Endothelial cell of umbilical vein (primary cell): ENCODE data around the gene GSE1. TPM values are rescaled to one million over a fixed set of nuclear protein-coding genes. Genes with fewer than 3 reads are reported as not detected.

Source experiments
- BruUV-seq: library from RNA; stranded (reverse); fragments of 400-500 nt; replicated peaks from 2 replicates; lab custom pipeline; 2021; lab: Mats Ljungman, UMichigan
- CTCF ChIA-PET: fragments of 300-600, 350-600 bp; sonication (Branson Sonifier 250); formaldehyde crosslinking; loops from one replicate; lab custom pipeline; 2021; ENCODE audit warnings: antibody characterized with exemption, inconsistent platforms; lab: Charles Lee
- POLR2A ChIA-PET: fragments of 300-600, 350-600 bp; sonication (Branson Sonifier 250); formaldehyde crosslinking; loops from one replicate; lab custom pipeline; 2021; ENCODE audit warnings: antibody characterized with exemption, inconsistent platforms; lab: Charles Lee
- DNase-seq: peaks from one replicate; pipeline ENCODE4 v3.0.0-alpha.2; 2011; ENCODE audit warnings: low read depth, low spot score
- FAIRE-seq: peaks from 2 replicates; lab custom pipeline; 2011; peaks lifted over from hg19 to GRCh38; lab: Jason Lieb, UNC
- H2AFZ ChIP-seq: 2 replicates; pipeline ENCODE4 v1.6.0; 2012; ENCODE audit warnings: low read depth, low read length, control low read depth, inconsistent platforms
- H3K27ac ChIP-seq: 2 replicates; pipeline ENCODE4 v1.5.1; 2011; ENCODE audit warnings: low read depth, mild to moderate bottlenecking, control low read depth, low read length, moderate library complexity; ENCODE audit not compliant: insufficient read depth
- H3K27me3 ChIP-seq, 2 experiments: 2 replicates each; pipeline versions ENCODE4 v1.6.0 to v1.6.1; 2011; ENCODE audit warnings: low read length in 2 of 2, mixed read lengths in 1 of 2; ENCODE audit not compliant: control insufficient read depth in 2 of 2, insufficient read depth in 2 of 2
- H3K36me3 ChIP-seq, 2 experiments: 2 replicates in 1 of 2; 3 replicates in 1 of 2; pipeline ENCODE4 v1.5.1; 2011; ENCODE audit warnings: low read length in 2 of 2, mild to moderate bottlenecking in 1 of 2, moderate library complexity in 1 of 2; ENCODE audit not compliant: control insufficient read depth in 2 of 2, insufficient read depth in 2 of 2; ENCODE audit errors: extremely low read depth in 1 of 2
- H3K4me1 ChIP-seq: 3 replicates; pipeline ENCODE4 v1.5.1; 2011; ENCODE audit warnings: mild to moderate bottlenecking, low read length; ENCODE audit not compliant: control insufficient read depth, insufficient read depth; ENCODE audit errors: extremely low read depth
- H3K4me2 ChIP-seq: 2 replicates; pipeline ENCODE4 v1.6.1; 2011; ENCODE audit warnings: low read length, control low read depth, mixed read lengths; ENCODE audit not compliant: insufficient read depth
- H3K4me3 ChIP-seq, 3 experiments: fragments of 200-600 bp in 1 of 3; sonication (generic), shearing (Covaris generic) in 1 of 3; replicated peaks in 1 of 3; 2 replicates each; pipeline ENCODE4 v1.5.1; 2011 to 2016; ENCODE audit warnings: control low read depth in 3 of 3, low read length in 3 of 3, mild to moderate bottlenecking in 2 of 3, inconsistent platforms in 1 of 3, low read depth in 1 of 3, moderate library complexity in 1 of 3; ENCODE audit not compliant: insufficient read depth in 1 of 3
- H3K79me2 ChIP-seq: 2 replicates; pipeline ENCODE4 v1.6.0; 2012; ENCODE audit warnings: low read length, inconsistent platforms; ENCODE audit not compliant: control insufficient read depth, insufficient read depth
- H3K9ac ChIP-seq: replicated peaks from 2 replicates; pipeline ENCODE3; 2011; ENCODE audit warnings: low read length, control low read depth; ENCODE audit not compliant: insufficient read depth; ENCODE audit errors: extremely low read depth
- H3K9me1 ChIP-seq: replicated peaks from 3 replicates; pipeline ENCODE4 v1.6.0; 2011; ENCODE audit warnings: mild to moderate bottlenecking, low read length; ENCODE audit not compliant: control insufficient read depth, insufficient read depth; ENCODE audit errors: extremely low read depth
- H3K9me3 ChIP-seq: replicated peaks from 2 replicates; pipeline ENCODE4 v1.5.1; 2012; ENCODE audit warnings: low read length, inconsistent platforms; ENCODE audit not compliant: control insufficient read depth, insufficient read depth
- H4K20me1 ChIP-seq: replicated peaks from 2 replicates; pipeline ENCODE3; 2011; ENCODE audit warnings: mild to moderate bottlenecking, low read length; ENCODE audit not compliant: control insufficient read depth, insufficient read depth; ENCODE audit errors: extremely low read depth
- CTCF ChIP-seq, 2 donors: IDR thresholded peaks; 1 replicate in 1 of 2; 2 replicates in 1 of 2; pipeline ENCODE4 v1.5.1; 2011; ENCODE audit warnings: low read length in 2 of 2, mild to moderate bottlenecking in 2 of 2, moderate library complexity in 2 of 2, control low read depth in 1 of 2, inconsistent platforms in 1 of 2, low read depth in 1 of 2; ENCODE audit not compliant: insufficient read depth in 1 of 2; ENCODE audit errors: extremely low read depth in 1 of 2
- EZH2 ChIP-seq: IDR thresholded peaks from 2 replicates; pipeline ENCODE4 v1.6.1; 2012; ENCODE audit warnings: borderline replicate concordance, low read depth, mild to moderate bottlenecking, moderate library complexity, low read length, inconsistent platforms; ENCODE audit not compliant: severe bottlenecking
- FOS ChIP-seq: IDR thresholded peaks from 2 replicates; pipeline ENCODE4 v1.6.1; 2011; ENCODE audit warnings: mild to moderate bottlenecking, low read length, moderate library complexity, borderline replicate concordance; ENCODE audit not compliant: insufficient read depth
- GATA2 ChIP-seq: IDR thresholded peaks from 2 replicates; pipeline ENCODE4 v1.7.0; 2011; ENCODE audit warnings: low read depth, mild to moderate bottlenecking, moderate library complexity, mixed read lengths, low read length; ENCODE audit not compliant: insufficient read length, insufficient read depth
- JUN ChIP-seq: IDR thresholded peaks from 2 replicates; pipeline ENCODE4 v1.6.1; 2011; ENCODE audit warnings: borderline replicate concordance, low read depth; ENCODE audit not compliant: insufficient read length, insufficient read depth
- MAX ChIP-seq: IDR thresholded peaks from 2 replicates; pipeline ENCODE4 v1.6.1; 2011; ENCODE audit not compliant: insufficient read depth, insufficient read length
- MYC ChIP-seq: IDR thresholded peaks from one replicate; pipeline ENCODE4 v1.6.1; 2011; ENCODE audit warnings: mild to moderate bottlenecking, low read depth, low read length
- POLR2A ChIP-seq: IDR thresholded peaks from 2 replicates; pipeline ENCODE4 v1.6.1; 2012; ENCODE audit warnings: low read depth, mild to moderate bottlenecking, control low read depth, low read length
- POLR2AphosphoS5 ChIP-seq: IDR thresholded peaks from 2 replicates; pipeline ENCODE4 v1.6.1; 2012; ENCODE audit warnings: low read depth, mild to moderate bottlenecking, control low read depth, low read length, moderate library complexity; ENCODE audit not compliant: insufficient read depth
- dilution Hi-C: fragments of 300-500 bp; cut with MboI; formaldehyde crosslinking; loops from one replicate; pipeline ENCODE4 v1.15.0; 2019; ENCODE audit warnings: low sequenced_read_pairs; ENCODE audit not compliant: extremely low pct_ligation_motif_present
- intact Hi-C: fragments of 100-400 bp; cut with micrococcal nuclease; formaldehyde crosslinking; loops from one replicate; pipeline ENCODE4 v1.10.0; 2022
- polyA plus RNA-seq, 4 experiments: library from polyadenylated mRNA; depleted of rRNA in 3 of 4; stranded (reverse) in 3 of 4; unstranded in 1 of 4; fragments of >200 nt; gene quantifications; 2 replicates each; pipeline versions ENCODE4 v1.2.1 to v1.2.3, GENCODE V29; 2011 to 2012; ENCODE audit warnings: missing spikeins in 1 of 4
- total RNA-seq: library from RNA; stranded (reverse); gene quantifications from 2 replicates; pipeline ENCODE4 v1.2.3, GENCODE V29; 2021

Gene GSE1
- total and polyA plus RNA-seq, 2 donors (not counting 3 experiments of a cell fraction or from before 2014, with no cell fraction given): 4.2 to 18.3 TPM

GRCh38 chr16:85622683-85623082 is 9.6 kb downstream of the GSE1 start:
- Histone ChIP-seq H3K27me3 (no peaks in the 10 kb centered on the region), H3K79me2 (no peaks in the 10 kb centered on the region), H3K9me1 (no peaks in the 10 kb centered on the region), H3K4me3 (no peak overlapping the region), H4K20me1 (no peaks in the 10 kb centered on the region), H3K4me2 (no peak overlapping the region), H3K4me1 (no peaks in the 10 kb centered on the region), H3K36me3 (no peaks in the 10 kb centered on the region), H3K9me3 (no peaks in the 10 kb centered on the region), H2AFZ (no peak overlapping the region), H3K9ac (no peak overlapping the region), H3K27ac (no peak overlapping the region)
- ChIA-PET POLR2A (interaction anchor here (0.6 kb wide), 1 partner anchor 10 kb away, joined by 3 read pairs; the partner anchor contains the start of gene GSE1), CTCF (interaction anchor here (1.1 kb wide), 1 partner anchor 11 kb away, joined by 3 read pairs; no protein-coding TSS in a partner anchor)
- TF ChIP-seq MYC (no peak), GATA2 (no peak), MAX (no peak), POLR2A (no peak), FOS (no peak), CTCF (IDR thresholded peaks at IDR 0.05; ENCODE audit: extremely low read depth in 1 of 2, insufficient read depth in 1 of 2, low read depth in 1 of 2, low read length in 2 of 2) (no peak), POLR2AphosphoS5 (no peak), EZH2 (no peak), JUN (no peak)
- no TSS peak for BruUV-seq
- DNase-seq (no peak), FAIRE-seq (no peak)
- intact Hi-C loops: no loop called here
- dilution Hi-C loops: no loop called here
